ENCODE measurements around the gene FAM149B1.

The FAM149B1 gene

DNA sequence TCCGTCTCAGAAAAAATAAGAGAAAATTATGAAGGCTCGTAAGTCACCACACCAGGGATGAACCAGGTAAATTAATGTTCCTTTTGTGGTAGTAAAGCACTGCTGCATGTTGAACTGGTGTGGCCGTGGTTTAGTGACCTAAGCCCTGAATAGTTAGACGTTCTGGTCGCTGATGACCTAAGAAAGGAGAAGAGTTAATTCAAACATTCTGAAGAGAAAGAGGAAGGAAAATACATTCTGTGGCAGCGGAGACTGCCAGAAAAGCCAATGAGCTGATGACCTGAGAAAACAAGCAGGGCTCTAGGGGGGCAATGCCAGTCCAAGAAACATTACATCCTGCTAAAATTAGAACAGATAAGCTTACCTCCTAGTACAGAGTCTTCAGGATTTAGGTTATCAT lies 61.6 kb downstream of the FAM149B1 start:
- TF ChIP-seq, protein P1, sequence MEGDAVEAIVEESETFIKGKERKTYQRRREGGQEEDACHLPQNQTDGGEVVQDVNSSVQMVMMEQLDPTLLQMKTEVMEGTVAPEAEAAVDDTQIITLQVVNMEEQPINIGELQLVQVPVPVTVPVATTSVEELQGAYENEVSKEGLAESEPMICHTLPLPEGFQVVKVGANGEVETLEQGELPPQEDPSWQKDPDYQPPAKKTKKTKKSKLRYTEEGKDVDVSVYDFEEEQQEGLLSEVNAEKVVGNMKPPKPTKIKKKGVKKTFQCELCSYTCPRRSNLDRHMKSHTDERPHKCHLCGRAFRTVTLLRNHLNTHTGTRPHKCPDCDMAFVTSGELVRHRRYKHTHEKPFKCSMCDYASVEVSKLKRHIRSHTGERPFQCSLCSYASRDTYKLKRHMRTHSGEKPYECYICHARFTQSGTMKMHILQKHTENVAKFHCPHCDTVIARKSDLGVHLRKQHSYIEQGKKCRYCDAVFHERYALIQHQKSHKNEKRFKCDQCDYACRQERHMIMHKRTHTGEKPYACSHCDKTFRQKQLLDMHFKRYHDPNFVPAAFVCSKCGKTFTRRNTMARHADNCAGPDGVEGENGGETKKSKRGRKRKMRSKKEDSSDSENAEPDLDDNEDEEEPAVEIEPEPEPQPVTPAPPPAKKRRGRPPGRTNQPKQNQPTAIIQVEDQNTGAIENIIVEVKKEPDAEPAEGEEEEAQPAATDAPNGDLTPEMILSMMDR (IDR thresholded peaks at IDR 0.05; ENCODE audit: low read depth, low read length), result no peak
- H3K4me3 ChIP-seq (ENCODE audit: low read depth, low read length), result no peak overlapping the region

DNA sequence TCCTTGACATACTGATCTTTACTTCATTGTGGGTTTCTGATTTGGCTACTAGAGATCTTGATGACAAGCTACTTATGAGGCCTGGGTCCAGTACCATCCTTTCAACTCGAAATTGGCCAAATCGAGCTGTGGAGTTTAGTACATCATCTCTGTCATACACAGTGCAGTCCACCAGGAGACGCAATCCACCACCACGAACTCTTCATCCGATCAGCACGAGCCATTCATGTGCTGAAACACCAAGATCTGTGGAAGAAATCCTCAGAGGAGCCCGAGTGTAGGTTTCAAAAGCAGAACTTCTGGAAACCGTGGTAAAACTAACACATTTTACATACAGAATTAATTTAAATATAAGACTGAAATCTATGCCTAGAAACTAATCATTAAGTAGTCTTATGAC lies 65.0 kb downstream of the FAM149B1 start:
- no peak overlapping the region for H3K4me3 ChIP-seq (ENCODE audit: low read depth, low read length)
- TF ChIP-seq, protein P1 (IDR thresholded peaks at IDR 0.05; ENCODE audit: low read depth, low read length), result no peak

DNA sequence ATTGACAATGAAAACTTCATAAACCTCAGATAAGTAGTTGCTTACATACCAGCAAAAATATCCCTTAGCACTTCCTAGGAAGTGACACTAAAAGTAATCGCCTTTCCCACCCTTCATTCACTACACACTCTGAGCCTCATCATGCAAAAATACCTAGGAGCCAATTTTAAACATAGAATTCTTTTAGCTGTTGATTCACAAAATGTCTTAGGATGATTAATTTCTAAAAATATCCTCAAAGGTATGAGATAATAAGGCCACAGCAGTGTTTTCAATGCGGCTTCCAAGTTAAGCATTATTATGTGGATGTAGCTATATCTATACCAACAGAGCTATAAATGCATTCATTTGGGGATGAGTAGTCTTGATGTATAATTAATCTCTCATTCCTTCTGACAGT lies 66.0 kb downstream of the FAM149B1 start:
- TF ChIP-seq, protein P1 (IDR thresholded peaks at IDR 0.05; ENCODE audit: low read depth, low read length), result no peak
- H3K4me3 ChIP-seq (ENCODE audit: low read depth, low read length), result no peak overlapping the region

DNA sequence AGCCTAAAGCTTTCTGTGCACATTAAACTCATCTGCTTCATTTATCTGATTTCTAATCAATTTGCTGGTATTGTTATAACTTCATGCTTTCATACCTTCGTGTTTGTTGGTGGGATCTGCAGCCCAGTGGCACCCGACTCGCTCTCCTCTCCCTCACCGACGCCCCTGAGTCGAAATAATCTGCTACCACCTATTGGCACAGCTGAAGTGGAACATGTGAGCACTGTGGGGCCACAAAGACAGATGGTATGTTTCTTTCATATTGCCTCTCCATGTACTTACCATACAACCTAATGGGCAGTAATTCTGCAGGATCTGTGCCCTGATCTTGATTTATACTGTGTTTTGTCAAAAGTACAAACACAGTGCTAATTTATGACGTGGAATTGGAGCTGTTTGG lies 66.8 kb downstream of the FAM149B1 start:
- TF ChIP-seq, protein P1 (IDR thresholded peaks at IDR 0.05; ENCODE audit: low read depth, low read length), result no peak
- H3K4me3 ChIP-seq (ENCODE audit: low read depth, low read length), result no peak overlapping the region

DNA sequence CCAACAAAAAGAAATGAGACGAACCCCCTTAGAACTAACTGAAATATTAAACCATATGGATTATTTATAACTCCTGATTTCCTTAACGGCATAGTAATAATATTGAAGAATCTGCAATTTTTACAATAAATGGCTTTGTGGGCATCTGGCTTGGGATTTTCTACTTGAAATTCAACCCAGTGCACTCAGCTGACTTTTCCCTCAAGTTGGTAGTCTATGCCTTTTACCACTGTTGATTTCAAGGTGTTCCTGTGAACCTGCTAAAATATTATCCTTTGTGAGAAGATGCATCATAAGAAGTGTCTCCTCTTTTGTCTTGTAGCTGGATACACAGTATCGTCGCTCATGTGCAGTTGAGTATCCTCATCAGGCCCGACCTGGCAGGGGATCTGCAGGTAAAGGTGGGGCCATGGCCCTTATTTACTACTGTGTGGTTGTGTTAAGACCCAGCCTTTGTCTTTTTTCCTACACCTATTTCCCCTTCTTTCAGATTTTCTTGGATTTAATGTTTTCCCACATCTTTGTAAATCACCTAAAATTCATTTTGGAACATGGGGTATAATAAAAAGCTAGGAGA lies 71.2 kb downstream of the FAM149B1 start:
- no peak overlapping the region for H3K4me3 ChIP-seq (ENCODE audit: low read depth, low read length)
- TF ChIP-seq, protein P1 (IDR thresholded peaks at IDR 0.05; ENCODE audit: low read depth, low read length), result no peak

DNA sequence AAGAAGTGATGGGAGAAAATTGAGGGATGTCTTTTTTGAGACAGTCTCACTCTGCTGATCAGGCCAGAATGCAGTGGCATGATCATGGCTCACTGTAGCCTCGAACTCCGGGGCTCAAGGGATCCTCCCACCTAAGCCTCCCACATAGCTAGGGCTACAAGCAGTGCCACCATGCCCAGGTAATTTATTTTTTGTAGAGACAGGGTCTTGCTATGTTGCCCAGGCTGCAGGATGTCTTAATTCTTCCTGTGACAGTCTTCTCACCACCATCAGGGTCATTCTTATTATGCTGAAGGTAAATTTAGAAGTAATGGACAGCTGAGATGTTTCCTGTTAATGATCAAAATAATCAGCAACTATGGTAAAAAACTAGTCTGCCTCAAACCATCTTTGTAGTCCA lies 72.0 kb downstream of the FAM149B1 start:
- H3K4me3 ChIP-seq (ENCODE audit: low read depth, low read length), result no peak overlapping the region
- TF ChIP-seq, protein P1 (IDR thresholded peaks at IDR 0.05; ENCODE audit: low read depth, low read length), result no peak

DNA sequence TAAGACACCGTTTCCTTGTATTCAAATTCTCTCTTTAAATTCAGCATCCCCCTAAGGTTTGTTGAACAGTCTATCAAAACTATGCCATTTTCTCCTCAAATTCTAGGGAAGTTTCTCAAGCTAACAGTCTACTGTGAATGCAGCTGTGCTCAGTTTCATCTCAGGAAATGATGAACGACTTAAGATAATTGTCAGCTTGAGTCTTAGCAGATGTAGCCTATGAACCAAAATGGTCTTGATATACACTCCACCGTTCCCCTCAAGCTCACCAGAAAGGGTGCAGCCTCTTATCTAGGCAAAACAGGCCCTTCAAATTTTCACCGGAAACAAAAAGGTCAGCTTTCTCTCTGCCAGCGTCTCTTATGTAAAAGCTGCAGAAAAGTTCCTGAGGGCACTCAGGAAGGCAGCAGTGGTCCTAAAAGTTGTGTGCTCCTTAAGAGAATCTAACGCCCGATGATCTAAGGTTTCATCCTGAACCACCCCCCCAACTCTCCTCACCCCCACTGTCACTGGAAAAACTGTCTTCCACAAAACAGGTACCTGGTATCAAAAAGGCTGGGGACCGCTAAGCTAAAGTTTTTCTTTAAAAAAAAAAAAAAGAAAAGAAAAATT lies 77.1 kb downstream of the FAM149B1 start:
- TF ChIP-seq, protein P1 (IDR thresholded peaks at IDR 0.05; ENCODE audit: low read depth, low read length), result no peak
- H3K4me3 ChIP-seq (ENCODE audit: low read depth, low read length), result peak overlapping the region; percentile 90
